Keratinocyte (primary cell): ENCODE data around the gene RUNX1. TPM values are rescaled to one million over a fixed set of nuclear protein-coding genes. Genes with fewer than 3 reads are reported as not detected.
A peak's percentile ranks its signal among the peaks of the same experiment; 100 is the strongest.

Source experiments
- DNase-seq: peaks from one replicate; pipeline ENCODE4 v3.0.0-alpha.2; 2011; ENCODE audit warnings: low read depth, missing footprints, low spot score
- FAIRE-seq: peaks from 2 replicates; lab custom pipeline; 2011; peaks lifted over from hg19 to GRCh38; lab: Jason Lieb, UNC
- H2AFZ ChIP-seq: 2 replicates; pipeline ENCODE4 v1.6.0; 2012; ENCODE audit warnings: low read length, control low read depth, inconsistent platforms; ENCODE audit not compliant: control insufficient read depth
- H3K27ac ChIP-seq: 2 replicates; pipeline ENCODE4 v1.5.1; 2011; ENCODE audit warnings: low read length; ENCODE audit not compliant: control insufficient read depth, insufficient read depth
- H3K27me3 ChIP-seq: 3 replicates; pipeline ENCODE4 v1.6.0; 2011; ENCODE audit warnings: low read length; ENCODE audit not compliant: control insufficient read depth, insufficient read depth; ENCODE audit errors: extremely low read depth
- H3K36me3 ChIP-seq, 2 experiments: 2 replicates in 1 of 2; 3 replicates in 1 of 2; pipeline ENCODE4 v1.5.1; 2011; ENCODE audit warnings: low read length in 2 of 2, mild to moderate bottlenecking in 1 of 2; ENCODE audit not compliant: control insufficient read depth in 2 of 2, insufficient read depth in 2 of 2; ENCODE audit errors: extremely low read depth in 1 of 2
- H3K4me1 ChIP-seq: 3 replicates; pipeline ENCODE4 v1.5.1; 2011; ENCODE audit warnings: low read length; ENCODE audit not compliant: control insufficient read depth, insufficient read depth; ENCODE audit errors: extremely low read depth
- H3K4me2 ChIP-seq: 3 replicates; pipeline ENCODE4 v1.6.0; 2011; ENCODE audit warnings: low read depth, low read length; ENCODE audit not compliant: control insufficient read depth, insufficient read depth; ENCODE audit errors: extremely low read depth
- H3K4me3 ChIP-seq, 3 experiments: fragments of 200-600 bp in 1 of 3; sonication (generic) in 1 of 3; 2 replicates in 2 of 3; 3 replicates in 1 of 3; pipeline ENCODE4 v1.5.1; 2011 to 2016; ENCODE audit warnings: low read length in 3 of 3, mild to moderate bottlenecking in 3 of 3, control low read depth in 2 of 3, inconsistent platforms in 1 of 3, low read depth in 1 of 3, mixed read lengths in 1 of 3, mixed run types in 1 of 3, moderate library complexity in 1 of 3; ENCODE audit not compliant: control insufficient read depth in 2 of 3, insufficient read depth in 2 of 3; ENCODE audit errors: extremely low read depth in 1 of 3
- H3K79me2 ChIP-seq: 2 replicates; pipeline ENCODE4 v1.6.0; 2012; ENCODE audit warnings: low read length; ENCODE audit not compliant: control insufficient read depth, insufficient read depth
- H3K9ac ChIP-seq: 3 replicates; pipeline ENCODE4 v1.6.0; 2011; ENCODE audit warnings: low read length; ENCODE audit not compliant: control insufficient read depth, insufficient read depth; ENCODE audit errors: extremely low read depth
- H3K9me1 ChIP-seq: 3 replicates; pipeline ENCODE4 v1.6.0; 2011; ENCODE audit warnings: low read length; ENCODE audit not compliant: control insufficient read depth, insufficient read depth; ENCODE audit errors: extremely low read depth
- H3K9me3 ChIP-seq: 2 replicates; pipeline ENCODE4 v1.5.1; 2012; ENCODE audit warnings: low read depth, low read length; ENCODE audit not compliant: control insufficient read depth
- H4K20me1 ChIP-seq: 3 replicates; pipeline ENCODE4 v1.6.0; 2011; ENCODE audit warnings: low read length; ENCODE audit not compliant: control insufficient read depth, insufficient read depth; ENCODE audit errors: extremely low read depth
- EZH2 ChIP-seq: IDR thresholded peaks from one replicate; pipeline ENCODE4 v1.6.1; 2012; ENCODE audit warnings: inconsistent platforms, mild to moderate bottlenecking, low read length, moderate library complexity
- dilution Hi-C: fragments of 300-500 bp; cut with MboI; formaldehyde crosslinking; loops from one replicate; pipeline ENCODE4 v1.7.0; 2020; ENCODE audit warnings: low sequenced_read_pairs; ENCODE audit not compliant: extremely low pct_ligation_motif_present
- polyA plus RNA-seq, 5 experiments: library from polyadenylated mRNA; depleted of rRNA in 3 of 5; stranded (reverse) in 3 of 5; stranded (forward) in 1 of 5; unstranded in 1 of 5; fragments of >200 nt; gene quantifications; 1 replicate in 1 of 5; 2 replicates in 3 of 5; 3 replicates in 1 of 5; pipeline versions ENCODE4 v1.2.1 to v1.2.3, GENCODE V29; 2011 to 2012; ENCODE audit warnings: missing spikeins in 2 of 5, low read depth in 1 of 5, low replicate concordance in 1 of 5
- TF ChIP-seq, protein P1 (sequence below), 3 experiments: IDR thresholded peaks in 1 of 3; conservative IDR thresholded peaks in 1 of 3; optimal IDR thresholded peaks in 1 of 3; 2 replicates in 2 of 3; 3 replicates in 1 of 3; pipeline versions ENCODE3 to v1.5.1; 2011; ENCODE audit warnings: low read length in 3 of 3, mild to moderate bottlenecking in 3 of 3, moderate library complexity in 2 of 3, control low read depth in 1 of 3, inconsistent platforms in 1 of 3; ENCODE audit not compliant: insufficient read depth in 2 of 3; ENCODE audit errors: extremely low read depth in 1 of 3

RUNX1 gene
- polyA plus RNA-seq, 1 donor (not counting 4 experiments of a cell fraction or from before 2014, with no cell fraction given): 44.9 TPM

DNA sequence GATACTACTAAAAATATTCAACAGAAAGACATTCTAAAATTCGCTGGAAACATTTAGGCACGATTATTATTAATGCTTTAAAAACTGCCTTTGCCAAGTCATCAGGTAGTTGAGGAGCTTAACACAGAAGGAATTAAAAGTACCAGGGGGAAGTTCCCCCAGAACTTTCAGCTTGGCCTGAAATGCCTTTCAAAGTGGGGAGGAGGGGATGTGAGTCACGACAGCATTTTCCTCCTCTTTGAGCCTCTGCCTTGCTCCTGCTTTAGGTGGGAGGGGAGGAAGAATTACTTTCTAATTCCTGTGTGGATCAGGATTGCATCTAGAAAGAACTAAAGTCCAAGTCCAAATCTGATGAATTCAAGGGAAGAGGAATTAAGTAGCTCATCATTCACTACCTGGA is 196.7 kb downstream of the RUNX1 start:
- H4K20me1 ChIP-seq: peaks cover 31% of the 10 kb centered on the region
- H3K9ac ChIP-seq: no peak overlapping the region
- no peak overlapping the region for H3K4me2 ChIP-seq
- peaks cover 2% of the 10 kb centered on the region for H3K9me1 ChIP-seq
- no peaks in the 10 kb centered on the region for H3K27me3 ChIP-seq
- TF ChIP-seq EZH2: no peak
- TF ChIP-seq, protein P1, sequence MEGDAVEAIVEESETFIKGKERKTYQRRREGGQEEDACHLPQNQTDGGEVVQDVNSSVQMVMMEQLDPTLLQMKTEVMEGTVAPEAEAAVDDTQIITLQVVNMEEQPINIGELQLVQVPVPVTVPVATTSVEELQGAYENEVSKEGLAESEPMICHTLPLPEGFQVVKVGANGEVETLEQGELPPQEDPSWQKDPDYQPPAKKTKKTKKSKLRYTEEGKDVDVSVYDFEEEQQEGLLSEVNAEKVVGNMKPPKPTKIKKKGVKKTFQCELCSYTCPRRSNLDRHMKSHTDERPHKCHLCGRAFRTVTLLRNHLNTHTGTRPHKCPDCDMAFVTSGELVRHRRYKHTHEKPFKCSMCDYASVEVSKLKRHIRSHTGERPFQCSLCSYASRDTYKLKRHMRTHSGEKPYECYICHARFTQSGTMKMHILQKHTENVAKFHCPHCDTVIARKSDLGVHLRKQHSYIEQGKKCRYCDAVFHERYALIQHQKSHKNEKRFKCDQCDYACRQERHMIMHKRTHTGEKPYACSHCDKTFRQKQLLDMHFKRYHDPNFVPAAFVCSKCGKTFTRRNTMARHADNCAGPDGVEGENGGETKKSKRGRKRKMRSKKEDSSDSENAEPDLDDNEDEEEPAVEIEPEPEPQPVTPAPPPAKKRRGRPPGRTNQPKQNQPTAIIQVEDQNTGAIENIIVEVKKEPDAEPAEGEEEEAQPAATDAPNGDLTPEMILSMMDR (optimal IDR thresholded peaks at IDR 0.05 in 1 of 3, IDR thresholded peaks at IDR 0.05 in 1 of 3, conservative IDR thresholded peaks at IDR 0.05 in 1 of 3; ENCODE audit: extremely low read depth in 1 of 3, insufficient read depth in 2 of 3, low read length in 3 of 3): no peak
- dilution Hi-C loops: no loop called here
- DNase-seq: no peak
- H2AFZ ChIP-seq: no peak overlapping the region
- H3K4me1 ChIP-seq: peaks cover 9% of the 10 kb centered on the region
- FAIRE-seq: no peak
- H3K79me2 ChIP-seq: peaks cover 68% of the 10 kb centered on the region
- H3K36me3 ChIP-seq: peaks cover 29 to 50% of the 10 kb centered on the region in 2 experiments
- H3K4me3 ChIP-seq: no peak overlapping the region
- H3K27ac ChIP-seq: peak overlapping the region; percentile 11
- H3K9me3 ChIP-seq: no peaks in the 10 kb centered on the region

- no peaks in the 10 kb centered on the region for H3K27me3 ChIP-seq
- H4K20me1 ChIP-seq: peaks cover 36% of the 10 kb centered on the region
- no peak overlapping the region for H3K27ac ChIP-seq
- H3K9me3 ChIP-seq: no peaks in the 10 kb centered on the region
- H3K9me1 ChIP-seq: peaks cover 3% of the 10 kb centered on the region
- no peak overlapping the region for H2AFZ ChIP-seq
- H3K4me1 ChIP-seq: peaks cover 31% of the 10 kb centered on the region
- H3K9ac ChIP-seq: no peak overlapping the region
- H3K4me3 ChIP-seq: no peak overlapping the region
- DNase-seq: no peak
- TF ChIP-seq, protein P1 (optimal IDR thresholded peaks at IDR 0.05 in 1 of 3, IDR thresholded peaks at IDR 0.05 in 1 of 3, conservative IDR thresholded peaks at IDR 0.05 in 1 of 3; ENCODE audit: extremely low read depth in 1 of 3, insufficient read depth in 2 of 3, low read length in 3 of 3): no peak
- TF ChIP-seq EZH2: no peak
- H3K79me2 ChIP-seq: peaks cover 57% of the 10 kb centered on the region
- peaks cover 21 to 37% of the 10 kb centered on the region in 2 experiments for H3K36me3 ChIP-seq
- no peak for FAIRE-seq
- dilution Hi-C loops: no loop called here
- no peak overlapping the region for H3K4me2 ChIP-seq
Observed at GRCh38 chr21:34850166-34850690, 198.9 kb downstream of the RUNX1 start.
